ENCODE measurements around the gene CANX. TPM values are rescaled to one million over a fixed set of nuclear protein-coding genes. Genes with fewer than 3 reads are reported as not detected.

Gene CANX
- total and polyA plus RNA-seq, 4 donors, result 143 to 514 (median 347) TPM

GRCh38 chr5:179774442-179774841, 75.7 kb downstream of the CANX start:
- H3K27me3 ChIP-seq (ENCODE audit: control insufficient read depth in 1 of 2, insufficient read depth in 2 of 2, low read length in 1 of 2), result no peaks in the 10 kb centered on the region
- 92 to 94% methylated on average over 12 of the region's 12 CpGs for WGBS, 2 donors
- H3K36me3 ChIP-seq (ENCODE audit: control insufficient read depth in 1 of 2, insufficient read depth in 2 of 2, low read length in 1 of 2), result peaks cover 3 to 16% of the 10 kb centered on the region in 2 donors
- intact Hi-C loops (cut with DNase I), result no loop called here
- H3K4me3 ChIP-seq (ENCODE audit: low read length in 2 of 2), result no peak overlapping the region
- no peak overlapping the region for H3K27ac ChIP-seq (ENCODE audit: low read depth in 1 of 2, low read length in 2 of 2)
- no peaks in the 10 kb centered on the region for H3K4me1 ChIP-seq (ENCODE audit: control insufficient read depth in 1 of 2, insufficient read depth in 2 of 2, low read length in 2 of 2)
- peak in 1 of 2 donors; percentile 64 for DNase-seq
- peak; percentile 8 for ATAC-seq (ENCODE audit: low FRiP score)
- H3K9me3 ChIP-seq (ENCODE audit: control insufficient read depth, low read length), result no peaks in the 10 kb centered on the region

- WGBS, 2 donors, result 85 to 87% methylated on average over 11 of the region's 11 CpGs
- Histone ChIP-seq H3K4me3 (ENCODE audit: low read length in 2 of 2) (no peak overlapping the region), H3K36me3 (ENCODE audit: control insufficient read depth in 1 of 2, insufficient read depth in 2 of 2, low read length in 1 of 2) (peaks cover 0 to 12% of the 10 kb centered on the region in 2 donors), H3K27me3 (ENCODE audit: control insufficient read depth in 1 of 2, insufficient read depth in 2 of 2, low read length in 1 of 2) (no peaks in the 10 kb centered on the region), H3K9me3 (ENCODE audit: control insufficient read depth, low read length) (no peaks in the 10 kb centered on the region), H3K4me1 (ENCODE audit: control insufficient read depth in 1 of 2, insufficient read depth in 2 of 2, low read length in 2 of 2) (no peaks in the 10 kb centered on the region), H3K27ac (ENCODE audit: low read depth in 1 of 2, low read length in 2 of 2) (no peak overlapping the region)
- ATAC-seq (ENCODE audit: low FRiP score) (no peak), DNase-seq (peak in 1 of 2 donors; percentile 68)
- intact Hi-C loops (cut with DNase I), result no loop called here
Observed at GRCh38 chr5:179776411-179776938, 77.7 kb downstream of the CANX start.

DNA sequence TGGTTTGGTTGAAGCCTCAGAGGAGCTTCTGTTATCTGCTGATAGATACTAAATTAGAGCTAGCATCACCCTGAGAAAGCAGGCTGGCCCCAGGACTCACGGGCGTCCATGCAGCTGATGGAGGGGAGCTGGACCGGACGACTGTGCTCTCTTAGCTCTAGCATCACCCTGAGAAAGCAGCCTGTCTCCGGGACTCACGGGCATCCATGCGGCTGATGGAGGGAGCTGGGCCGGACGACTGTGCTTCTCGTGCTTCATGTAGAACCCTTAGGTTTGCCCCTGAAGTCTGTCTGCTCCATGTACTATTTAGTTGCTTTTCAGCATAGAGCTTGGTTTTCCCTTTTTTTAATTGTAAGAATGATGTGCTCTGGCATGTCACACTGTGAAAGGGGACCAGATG, 78.7 kb downstream of the CANX start:
- intact Hi-C loops (cut with DNase I), result no loop called here
- ATAC-seq (ENCODE audit: low FRiP score) (no peak), DNase-seq (no peak)
- 78 to 82% methylated on average over 10 of the region's 10 CpGs for WGBS, 2 donors
- H3K27me3 ChIP-seq (ENCODE audit: control insufficient read depth in 1 of 2, insufficient read depth in 2 of 2, low read length in 1 of 2), result no peaks in the 10 kb centered on the region
- H3K4me1 ChIP-seq (ENCODE audit: control insufficient read depth in 1 of 2, insufficient read depth in 2 of 2, low read length in 2 of 2), result no peaks in the 10 kb centered on the region
- H3K27ac ChIP-seq (ENCODE audit: low read depth in 1 of 2, low read length in 2 of 2), result no peak overlapping the region
- H3K36me3 ChIP-seq (ENCODE audit: control insufficient read depth in 1 of 2, insufficient read depth in 2 of 2, low read length in 1 of 2), result peaks cover 0 to 9% of the 10 kb centered on the region in 2 donors
- no peak overlapping the region for H3K4me3 ChIP-seq (ENCODE audit: low read length in 2 of 2)
- no peaks in the 10 kb centered on the region for H3K9me3 ChIP-seq (ENCODE audit: control insufficient read depth, low read length)

- DNase-seq, result no peak
- intact Hi-C loops (cut with DNase I), result no loop called here
- Histone ChIP-seq H3K27me3 (ENCODE audit: control insufficient read depth in 1 of 2, insufficient read depth in 2 of 2, low read length in 1 of 2) (no peaks in the 10 kb centered on the region), H3K36me3 (ENCODE audit: control insufficient read depth in 1 of 2, insufficient read depth in 2 of 2, low read length in 1 of 2) (peaks cover 0 to 7% of the 10 kb centered on the region in 2 donors), H3K27ac (ENCODE audit: low read depth in 1 of 2, low read length in 2 of 2) (no peak overlapping the region), H3K4me3 (ENCODE audit: low read length in 2 of 2) (no peak overlapping the region), H3K9me3 (ENCODE audit: control insufficient read depth, low read length) (no peaks in the 10 kb centered on the region), H3K4me1 (ENCODE audit: control insufficient read depth in 1 of 2, insufficient read depth in 2 of 2, low read length in 2 of 2) (no peaks in the 10 kb centered on the region)
- no peak for ATAC-seq (ENCODE audit: low FRiP score)
- WGBS, 2 donors, result 79 to 80% methylated on average over 9 of the region's 9 CpGs
Observed at GRCh38 chr5:179777909-179778308, 79.1 kb downstream of the CANX start.

GRCh38 chr5:179778591-179778990, 79.8 kb downstream of the CANX start:
- peaks cover 0 to 7% of the 10 kb centered on the region in 2 donors for H3K36me3 ChIP-seq (ENCODE audit: control insufficient read depth in 1 of 2, insufficient read depth in 2 of 2, low read length in 1 of 2)
- WGBS, 2 donors, result 91 to 96% methylated on average over 5 of the region's 5 CpGs
- H3K4me1 ChIP-seq (ENCODE audit: control insufficient read depth in 1 of 2, insufficient read depth in 2 of 2, low read length in 2 of 2), result no peaks in the 10 kb centered on the region
- no peak overlapping the region for H3K4me3 ChIP-seq (ENCODE audit: low read length in 2 of 2)
- H3K9me3 ChIP-seq (ENCODE audit: control insufficient read depth, low read length), result no peaks in the 10 kb centered on the region
- intact Hi-C loops (cut with DNase I), result no loop called here
- ATAC-seq (ENCODE audit: low FRiP score) (no peak), DNase-seq (no peak)
- no peak overlapping the region for H3K27ac ChIP-seq (ENCODE audit: low read depth in 1 of 2, low read length in 2 of 2)
- H3K27me3 ChIP-seq (ENCODE audit: control insufficient read depth in 1 of 2, insufficient read depth in 2 of 2, low read length in 1 of 2), result no peaks in the 10 kb centered on the region

GRCh38 chr5:179779826-179780225, 81.1 kb downstream of the CANX start:
- ATAC-seq (ENCODE audit: low FRiP score) (no peak), DNase-seq (no peak)
- 92 to 95% methylated on average over 4 of the region's 4 CpGs for WGBS, 2 donors
- intact Hi-C loops (cut with DNase I), result no loop called here
- H3K27me3 ChIP-seq (ENCODE audit: control insufficient read depth in 1 of 2, insufficient read depth in 2 of 2, low read length in 1 of 2), result no peaks in the 10 kb centered on the region
- H3K4me1 ChIP-seq (ENCODE audit: control insufficient read depth in 1 of 2, insufficient read depth in 2 of 2, low read length in 2 of 2), result no peaks in the 10 kb centered on the region
- peaks cover 0 to 4% of the 10 kb centered on the region in 2 donors for H3K36me3 ChIP-seq (ENCODE audit: control insufficient read depth in 1 of 2, insufficient read depth in 2 of 2, low read length in 1 of 2)
- no peaks in the 10 kb centered on the region for H3K9me3 ChIP-seq (ENCODE audit: control insufficient read depth, low read length)
- no peak overlapping the region for H3K4me3 ChIP-seq (ENCODE audit: low read length in 2 of 2)
- no peak overlapping the region for H3K27ac ChIP-seq (ENCODE audit: low read depth in 1 of 2, low read length in 2 of 2)

DNA sequence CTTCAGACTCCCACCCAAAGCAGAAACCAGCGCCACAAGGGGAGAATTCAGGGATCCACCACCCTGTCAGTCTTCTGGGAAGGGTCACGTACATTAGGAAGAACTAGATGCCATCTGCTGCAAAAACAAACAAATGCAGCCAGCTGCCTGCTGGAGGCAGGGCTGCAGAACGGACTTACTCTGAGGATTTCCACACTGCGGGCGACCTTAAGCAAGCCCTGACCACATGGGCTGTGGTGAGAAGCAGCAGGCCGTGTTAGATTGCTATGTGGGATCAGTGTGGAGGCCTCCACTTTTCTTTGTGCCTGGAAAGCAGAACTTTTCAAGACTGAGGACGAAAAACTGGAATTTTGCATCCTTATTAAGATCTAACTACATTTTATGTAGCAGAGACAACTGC, 81.6 kb downstream of the CANX start:
- Histone ChIP-seq H3K4me1 (ENCODE audit: control insufficient read depth in 1 of 2, insufficient read depth in 2 of 2, low read length in 2 of 2) (no peaks in the 10 kb centered on the region), H3K27ac (ENCODE audit: low read depth in 1 of 2, low read length in 2 of 2) (no peak overlapping the region), H3K4me3 (ENCODE audit: low read length in 2 of 2) (no peak overlapping the region), H3K27me3 (ENCODE audit: control insufficient read depth in 1 of 2, insufficient read depth in 2 of 2, low read length in 1 of 2) (no peaks in the 10 kb centered on the region), H3K9me3 (ENCODE audit: control insufficient read depth, low read length) (no peaks in the 10 kb centered on the region), H3K36me3 (ENCODE audit: control insufficient read depth in 1 of 2, insufficient read depth in 2 of 2, low read length in 1 of 2) (peaks cover 0 to 4% of the 10 kb centered on the region in 2 donors)
- DNase-seq (peak in 1 of 2 donors; percentile 55), ATAC-seq (ENCODE audit: low FRiP score) (no peak)
- 85 to 87% methylated on average over 7 of the region's 7 CpGs for WGBS, 2 donors
- intact Hi-C loops (cut with DNase I), result no loop called here

Other genes with a start within 250 kb of the CANX start
- 10 to 100 TPM; 35.4 to 51.9 TPM for gene RUFY1, start 148.4 kb upstream of the CANX start, total RNA-seq
- gene RUFY1, start 148.4 kb upstream of the CANX start, polyA plus RNA-seq, result 10 to 100 TPM; 26.8 to 27.9 TPM
- gene HNRNPH1, start 75.3 kb upstream of the CANX start, total RNA-seq, result 100 to 1,000 TPM; 523 to 680 TPM
- 100 to 1,000 TPM; 141 to 285 TPM for gene HNRNPH1, start 75.3 kb upstream of the CANX start, polyA plus RNA-seq
- gene CBY3, start 17.9 kb upstream of the CANX start, total RNA-seq, result not detected
- gene CBY3, start 17.9 kb upstream of the CANX start, polyA plus RNA-seq, result not detected
- 10 to 100 TPM; 26.1 to 35.3 TPM for gene MAML1, start 33.9 kb downstream of the CANX start, total RNA-seq
- 10 to 100 TPM in 1 of 2 donors, 1 to 10 TPM in 1; 7.0 to 12.1 TPM for gene MAML1, start 33.9 kb downstream of the CANX start, polyA plus RNA-seq
- gene LTC4S, start 95.0 kb downstream of the CANX start, total RNA-seq, result 10 to 100 TPM; 16.1 to 34.7 TPM
- 1 to 10 TPM; 6.6 to 9.3 TPM for gene LTC4S, start 95.0 kb downstream of the CANX start, polyA plus RNA-seq
- 10 to 100 TPM; 56.0 to 78.8 TPM for gene MGAT4B, start 107.9 kb downstream of the CANX start, total RNA-seq
- gene MGAT4B, start 107.9 kb downstream of the CANX start, polyA plus RNA-seq, result 10 to 100 TPM; 74.6 to 77.3 TPM
- 100 to 1,000 TPM; 333 to 404 TPM for gene SQSTM1, start 121.9 kb downstream of the CANX start, total RNA-seq
- gene SQSTM1, start 121.9 kb downstream of the CANX start, polyA plus RNA-seq, result 100 to 1,000 TPM; 152 to 358 TPM
- 10 to 100 TPM; 22.9 to 46.6 TPM for gene MRNIP, start 159.8 kb downstream of the CANX start, total RNA-seq
- gene MRNIP, start 159.8 kb downstream of the CANX start, polyA plus RNA-seq, result 100 to 1,000 TPM in 1 of 2 donors, 10 to 100 TPM in 1; 24.2 to 103 TPM
- gene TBC1D9B, start 208.9 kb downstream of the CANX start, total RNA-seq, result 100 to 1,000 TPM in 1 of 2 donors, 10 to 100 TPM in 1; 90.0 to 120 TPM
- 10 to 100 TPM; 32.1 to 60.2 TPM for gene TBC1D9B, start 208.9 kb downstream of the CANX start, polyA plus RNA-seq